Lung (tissue), 12 donors: ENCODE results near the gene KLHDC3. TPM values are rescaled to one million over a fixed set of nuclear protein-coding genes. Genes with fewer than 3 reads are reported as not detected.

Experiments used
- ATAC-seq: fragments of 200-7000 bp; cut with Tn5 transposase; one replicate; pipeline ENCODE4 v1.9.1; 2020; ENCODE audit warnings: moderate number of reproducible peaks; ENCODE audit not compliant: insufficient read depth, low FRiP score
- DNase-seq, 3 donors: peaks; one replicate each; pipeline ENCODE4 v3.0.0-alpha.2; 2013 to 2017
- H3K27ac ChIP-seq, 2 donors: one replicate each; pipeline ENCODE4 v1.5.1; 2013; ENCODE audit warnings: mild to moderate bottlenecking in 2 of 2, moderate library complexity in 2 of 2, control low read depth in 1 of 2, inconsistent platforms in 1 of 2, low read depth in 1 of 2, low read length in 1 of 2
- H3K27me3 ChIP-seq, 3 donors: one replicate each; pipeline ENCODE4 v1.5.1; 2013; ENCODE audit warnings: low read length in 2 of 3; ENCODE audit not compliant: control insufficient read depth in 3 of 3, insufficient read depth in 3 of 3
- H3K36me3 ChIP-seq, 4 donors: one replicate each; pipeline ENCODE4 v1.5.1; 2013; ENCODE audit warnings: low read length in 4 of 4, mild to moderate bottlenecking in 1 of 4, moderate library complexity in 1 of 4; ENCODE audit not compliant: control insufficient read depth in 4 of 4, insufficient read depth in 4 of 4
- H3K4me1 ChIP-seq, 5 donors: one replicate each; pipeline ENCODE4 v1.5.1; 2013; ENCODE audit warnings: low read length in 5 of 5, mild to moderate bottlenecking in 2 of 5, moderate library complexity in 1 of 5; ENCODE audit not compliant: control insufficient read depth in 5 of 5, insufficient read depth in 5 of 5
- H3K4me3 ChIP-seq: one replicate; pipeline ENCODE4 v1.5.1; 2013; ENCODE audit warnings: mild to moderate bottlenecking, control low read depth, moderate library complexity
- H3K9ac ChIP-seq, 2 donors: one replicate each; pipeline ENCODE4 v1.5.1; 2013; ENCODE audit warnings: low read length in 2 of 2, control low read depth in 1 of 2; ENCODE audit not compliant: insufficient read depth in 1 of 2
- H3K9me3 ChIP-seq, 4 donors: one replicate each; pipeline ENCODE4 v1.5.1; 2013; ENCODE audit warnings: low read length in 3 of 4, mild to moderate bottlenecking in 1 of 4, moderate library complexity in 1 of 4; ENCODE audit not compliant: control insufficient read depth in 4 of 4, insufficient read depth in 3 of 4
- WGBS, 2 donors: extraction: QIAGEN DNeasy Blood & Tissue Kit; methylation state at CpG; one replicate each; pipeline ENCODE4 v1.1.7; 2013; 5-methylcytosine and 5-hydroxymethylcytosine counted together
- polyA plus RNA-seq, 2 donors: library from polyadenylated mRNA; stranded (reverse); fragments of 200-250 nt; gene quantifications; one replicate each; pipeline ENCODE4 v1.2.1, GENCODE V29; 2013
- total RNA-seq, 2 donors: library from RNA; depleted of rRNA in 1 of 2; stranded (reverse); fragments of >200 nt in 1 of 2; gene quantifications; one replicate each; pipeline ENCODE4 v1.2.1, GENCODE V29; 2014 to 2021
- TF ChIP-seq, protein P1 (sequence below): IDR thresholded peaks from 2 replicates; pipeline ENCODE4 v1.5.1; 2012; ENCODE audit warnings: mild to moderate bottlenecking; ENCODE audit errors: control extremely low read depth, extremely low read depth
- donor health status: control.
- donor health status: control.
- donor health status: Bipolar disorder and iron deficiency.
- donor health status: healthy.
- donor health status: DM: yes; HTN: yes; CAD: no.

The KLHDC3 gene
- total and polyA plus RNA-seq, 4 donors = 46.3 to 74.4 (median 54.5) TPM

DNA sequence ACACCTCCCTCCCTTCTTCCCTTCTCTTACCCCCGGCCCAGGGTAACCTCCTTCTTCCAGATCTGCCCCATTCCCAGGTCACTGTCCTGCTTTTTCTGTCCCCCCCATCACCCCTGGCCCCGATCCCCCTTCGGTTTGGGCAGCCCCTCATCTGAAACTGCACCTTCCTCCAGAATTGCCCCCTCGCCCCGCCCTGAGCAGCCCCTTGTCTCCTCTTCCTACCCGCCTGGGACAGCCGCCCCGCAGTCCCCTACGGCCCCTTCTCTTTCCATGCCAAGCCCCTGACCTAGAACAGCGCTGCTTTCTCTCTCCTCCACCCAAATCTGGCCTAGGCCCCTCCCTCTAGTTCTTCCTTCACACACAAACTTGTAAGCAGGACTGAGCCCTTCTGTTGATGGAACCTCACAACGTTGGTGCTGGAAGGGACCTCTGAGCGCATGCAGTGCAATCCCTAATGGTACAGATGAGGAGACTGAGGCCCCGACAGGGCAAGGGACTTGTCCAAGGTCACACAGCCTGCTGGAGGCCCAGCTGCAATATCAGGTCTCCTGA, 29.0 kb upstream of the KLHDC3 start:
- TF ChIP-seq, protein P1, sequence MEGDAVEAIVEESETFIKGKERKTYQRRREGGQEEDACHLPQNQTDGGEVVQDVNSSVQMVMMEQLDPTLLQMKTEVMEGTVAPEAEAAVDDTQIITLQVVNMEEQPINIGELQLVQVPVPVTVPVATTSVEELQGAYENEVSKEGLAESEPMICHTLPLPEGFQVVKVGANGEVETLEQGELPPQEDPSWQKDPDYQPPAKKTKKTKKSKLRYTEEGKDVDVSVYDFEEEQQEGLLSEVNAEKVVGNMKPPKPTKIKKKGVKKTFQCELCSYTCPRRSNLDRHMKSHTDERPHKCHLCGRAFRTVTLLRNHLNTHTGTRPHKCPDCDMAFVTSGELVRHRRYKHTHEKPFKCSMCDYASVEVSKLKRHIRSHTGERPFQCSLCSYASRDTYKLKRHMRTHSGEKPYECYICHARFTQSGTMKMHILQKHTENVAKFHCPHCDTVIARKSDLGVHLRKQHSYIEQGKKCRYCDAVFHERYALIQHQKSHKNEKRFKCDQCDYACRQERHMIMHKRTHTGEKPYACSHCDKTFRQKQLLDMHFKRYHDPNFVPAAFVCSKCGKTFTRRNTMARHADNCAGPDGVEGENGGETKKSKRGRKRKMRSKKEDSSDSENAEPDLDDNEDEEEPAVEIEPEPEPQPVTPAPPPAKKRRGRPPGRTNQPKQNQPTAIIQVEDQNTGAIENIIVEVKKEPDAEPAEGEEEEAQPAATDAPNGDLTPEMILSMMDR = no peak
- Histone ChIP-seq H3K36me3 (peaks cover 0 to 9% (median 6%) of the 10 kb centered on the region in 4 donors), H3K27me3 (no peaks in the 10 kb centered on the region), H3K9ac (peak overlapping the region; percentile 54 to 77), H3K4me3 (peak overlapping the region; percentile 71), H3K9me3 (no peaks in the 10 kb centered on the region), H3K27ac (peak overlapping the region; percentile 80 to 86), H3K4me1 (peaks cover under 1 to 38% (median 23%) of the 10 kb centered on the region in 5 donors)
- ATAC-seq (no peak), DNase-seq (peak; percentile 30 to 58 (median 52))
- WGBS, 2 donors = 13% methylated on average over 13 of the region's 13 CpGs

DNA sequence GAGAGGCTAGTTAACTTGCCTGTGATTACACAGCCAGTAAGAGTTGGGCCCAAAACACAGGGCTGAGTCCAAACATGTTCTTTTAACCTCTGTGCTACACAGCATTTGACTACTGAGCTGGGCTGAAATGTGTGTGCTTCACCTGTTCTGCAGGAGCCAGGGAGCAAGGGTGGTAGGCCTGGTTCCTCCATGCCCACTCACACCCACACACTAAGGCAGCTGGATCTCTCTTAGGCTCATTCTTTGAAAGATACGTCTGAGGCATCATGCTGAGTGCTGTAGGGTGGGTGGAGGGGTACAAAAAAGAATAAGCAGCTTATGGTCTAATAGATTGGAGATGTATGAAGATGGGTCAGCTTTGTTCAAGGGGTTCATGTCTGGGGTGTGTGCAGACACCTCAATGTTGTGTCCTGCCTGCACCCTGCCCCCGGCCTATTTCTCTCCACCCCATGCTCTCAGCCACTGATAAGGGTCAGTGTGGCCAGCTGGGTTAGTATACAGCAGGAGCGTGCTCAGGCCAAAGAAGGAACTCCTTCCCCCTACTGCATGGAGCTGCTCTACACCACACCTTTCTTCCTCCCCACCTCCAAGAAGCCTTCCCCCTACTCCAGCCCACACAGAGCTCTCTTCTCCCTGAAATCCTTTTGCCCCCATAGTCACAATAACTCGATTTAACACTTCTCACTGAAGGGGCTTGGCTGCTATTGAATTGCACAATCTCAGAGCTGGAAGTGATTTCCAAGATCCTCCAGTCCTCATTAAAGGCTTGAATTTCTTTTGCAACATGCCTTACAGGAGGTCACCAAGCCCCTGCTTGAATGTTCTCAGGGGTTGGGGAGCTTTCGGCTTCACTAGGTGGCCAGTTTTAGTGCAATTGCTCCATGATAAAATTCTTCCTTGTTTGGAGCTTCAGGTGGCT, 26.3 kb upstream of the KLHDC3 start:
- H3K4me3 ChIP-seq = no peak overlapping the region
- peak in 2 of 3 donors; percentile 35 to 67 for DNase-seq
- H3K4me1 ChIP-seq = peaks cover 0 to 36% (median 22%) of the 10 kb centered on the region in 5 donors
- no peaks in the 10 kb centered on the region for H3K27me3 ChIP-seq
- WGBS, 2 donors = 66 to 75% methylated on average over 5 of the region's 5 CpGs
- H3K36me3 ChIP-seq = peaks cover 3 to 24% (median 11%) of the 10 kb centered on the region in 4 donors
- no peaks in the 10 kb centered on the region for H3K9me3 ChIP-seq
- H3K27ac ChIP-seq = no peak overlapping the region
- TF ChIP-seq, protein P1 = no peak
- ATAC-seq = no peak
- peak overlapping the region in 1 of 2 donors; percentile 43 for H3K9ac ChIP-seq

DNA sequence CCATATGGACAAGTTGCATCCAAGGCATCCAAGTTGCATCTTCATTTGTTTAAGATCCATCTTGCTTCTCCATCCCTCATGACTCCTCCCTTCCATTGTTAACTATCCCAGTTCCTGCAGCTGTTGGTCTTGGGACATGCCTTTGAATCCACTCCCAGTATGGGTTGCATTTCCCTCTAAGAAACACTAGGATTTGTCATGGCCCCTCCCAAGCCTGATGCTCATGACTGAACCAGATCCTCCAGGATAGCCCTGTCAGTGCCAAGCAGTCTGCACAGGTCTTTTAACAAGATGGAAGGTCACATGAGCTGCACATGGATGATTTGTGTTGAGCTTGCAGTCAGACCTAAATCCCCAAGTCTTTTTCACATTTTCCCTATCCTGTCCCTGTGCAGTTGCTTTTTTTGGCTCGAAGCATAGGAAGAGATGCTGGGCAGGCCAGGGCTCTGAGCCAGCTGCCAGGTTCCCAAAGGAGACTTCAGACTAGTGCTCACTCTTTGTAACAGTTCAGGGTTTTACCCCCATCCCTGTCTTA, 25.5 kb upstream of the KLHDC3 start:
- Histone ChIP-seq H3K9ac (no peak overlapping the region), H3K9me3 (no peaks in the 10 kb centered on the region), H3K4me3 (no peak overlapping the region), H3K27me3 (no peaks in the 10 kb centered on the region), H3K36me3 (peaks cover 3 to 26% (median 11%) of the 10 kb centered on the region in 4 donors), H3K4me1 (peaks cover 0 to 35% (median 22%) of the 10 kb centered on the region in 5 donors), H3K27ac (peak overlapping the region in 1 of 2 donors; percentile 8)
- TF ChIP-seq, protein P1 = no peak
- ATAC-seq (no peak), DNase-seq (no peak)
- WGBS, 2 donors = 63 to 92% methylated on average over 1 of the region's 1 CpG
